ENCODE results near the gene DPEP2NB. TPM values are rescaled to one million over a fixed set of nuclear protein-coding genes. Genes with fewer than 3 reads are reported as not detected.
A peak's percentile ranks its signal among the peaks of the same experiment; 100 is the strongest.

Gene DPEP2NB
- total RNA-seq, 1 experiment from 2014 or later: not detected

GRCh38 chr16:67966549-67967182, 49.0 kb downstream of the DPEP2NB start:
- DNase-seq: peak; percentile 88

More at GRCh38 chr16:67966549-67967182, 49.0 kb downstream of the DPEP2NB start:
- no peak overlapping the region for H2AK5ac ChIP-seq (ENCODE audit: insufficient read length, low read length)
- H2BK15ac ChIP-seq (ENCODE audit: low read depth, low read length): no peak overlapping the region
- no peak overlapping the region for H2AFZ ChIP-seq (ENCODE audit: low read length)
- H3K9ac ChIP-seq (ENCODE audit: extremely low read depth, insufficient read length, low read length): no peak overlapping the region
- peak overlapping the region; percentile 51; the same call in 1 of the 2 replicates for H3K14ac ChIP-seq (ENCODE audit: insufficient read depth, low read length)
- peaks cover 2 to 29% (median 15%) of the 10 kb centered on the region in 3 experiments for H3K36me3 Mint-ChIP-seq (ENCODE audit: insufficient read depth in 1 of 3, low read depth in 3 of 3)
- no peaks in the 10 kb centered on the region for H3K27me3 ChIP-seq (ENCODE audit: insufficient read depth, low read length)
- no peaks in the 10 kb centered on the region for H3K9me3 ChIP-seq (ENCODE audit: control insufficient read depth, low read depth, low read length)
- peak overlapping the region; percentile 66 for H3K4me2 ChIP-seq (ENCODE audit: insufficient read depth, insufficient read length, low read length)
- H2BK5ac ChIP-seq (ENCODE audit: insufficient read length, low read length): no peak overlapping the region
- peaks cover 37 to 42% of the 10 kb centered on the region in 2 experiments for H3K4me1 Mint-ChIP-seq
- TF ChIP-seq CTCF (conservative IDR thresholded peaks at IDR 0.05): no peak
- H3T11ph ChIP-seq (ENCODE audit: low read length): no peak overlapping the region
- H3K4me3 Mint-ChIP-seq: peak overlapping the region; percentile 93 to 95
- no CpG with 5 or more reads among the region's 3 CpGs for WGBS (ENCODE audit: extremely low coverage, insufficient read length, low lambda C conversion rate)
- no peak overlapping the region for H3K4ac ChIP-seq (ENCODE audit: low read depth, low read length)
- no peak overlapping the region for H3K18ac ChIP-seq (ENCODE audit: insufficient read length, low read depth, low read length)
- H4K5ac ChIP-seq (ENCODE audit: insufficient read length, low read depth, low read length): no peak overlapping the region
- peaks cover 5% of the 10 kb centered on the region; the same call in 1 of the 2 replicates for H3K4me1 ChIP-seq (ENCODE audit: insufficient read depth, low read length)
- H3K23me2 ChIP-seq (ENCODE audit: insufficient read length, low read depth, low read length, poor library complexity, severe bottlenecking): peaks cover 3% of the 10 kb centered on the region
- H2BK20ac ChIP-seq (ENCODE audit: low read depth, low read length, poor library complexity, severe bottlenecking): no peak overlapping the region
- H3K27ac Mint-ChIP-seq: peak overlapping the region in 1 of 3 experiments; percentile 93; a peak in 3 of 7 replicates
- H4K20me1 ChIP-seq (ENCODE audit: control insufficient read depth, insufficient read depth, insufficient read length): peaks cover 3% of the 10 kb centered on the region
- H3K79me1 ChIP-seq (ENCODE audit: insufficient read depth, low read depth, low read length, poor library complexity, severe bottlenecking): peaks cover 4% of the 10 kb centered on the region
- H3K56ac ChIP-seq (ENCODE audit: insufficient read length, low read depth, low read length): no peak overlapping the region
- H3K27ac ChIP-seq (ENCODE audit: insufficient read length, low read depth, low read length): no peak overlapping the region
- H4K91ac ChIP-seq (ENCODE audit: insufficient read length, low read depth, low read length): no peak overlapping the region
- no peaks in the 10 kb centered on the region; a peak in 1 of 5 replicates for H3K9me3 Mint-ChIP-seq
- H2BK120ac ChIP-seq (ENCODE audit: low read depth, low read length, poor library complexity, severe bottlenecking): no peak overlapping the region
- no peak overlapping the region for H3K23ac ChIP-seq (ENCODE audit: insufficient read length, low read depth, low read length)
- H4K8ac ChIP-seq (replicated peaks; ENCODE audit: insufficient read length, low read depth, low read length): no peak overlapping the region
- H3K79me2 ChIP-seq (ENCODE audit: insufficient read depth, low read length): no peaks in the 10 kb centered on the region; the same call in 1 of the 2 replicates
- H3K27me3 Mint-ChIP-seq (ENCODE audit: low read depth): peaks cover 2% of the 10 kb centered on the region
- H2BK12ac ChIP-seq (ENCODE audit: insufficient read length, low read depth, low read length): no peak overlapping the region
